AG04450 (cell line): ENCODE results near the gene EID3. TPM values are rescaled to one million over a fixed set of nuclear protein-coding genes. Genes with fewer than 3 reads are reported as not detected.

Experiments
- CTCF ChIA-PET: fragments of 300-600, 350-600 bp; formaldehyde crosslinking; extraction: SDS; loops from one replicate; lab custom pipeline; 2022; ENCODE audit warnings: antibody characterized with exemption, inconsistent platforms; lab: Charles Lee
- POLR2A ChIA-PET: fragments of 350-600 bp; formaldehyde crosslinking; extraction: SDS; loops from one replicate; lab custom pipeline; 2021; ENCODE audit warnings: antibody characterized with exemption, inconsistent platforms; lab: Yijun Ruan, JAX
- DNase-seq: peaks from one replicate; pipeline ENCODE4 v3.0.0-alpha.2; 2011; ENCODE audit warnings: low read depth, low spot score
- H3K27ac ChIP-seq: one replicate; pipeline ENCODE4 v1.5.1; 2012; ENCODE audit warnings: low read depth, low read length, control low read depth
- H3K27me3 ChIP-seq: one replicate; pipeline ENCODE4 v1.6.0; 2012; ENCODE audit warnings: low read length; ENCODE audit not compliant: control insufficient read depth, insufficient read depth
- H3K4me3 ChIP-seq: 2 replicates; pipeline ENCODE4 v1.5.1; 2011; ENCODE audit warnings: mild to moderate bottlenecking, low read depth, low read length, control low read depth
- H3K9me3 ChIP-seq: 2 replicates; pipeline ENCODE4 v1.5.1; 2012; ENCODE audit warnings: low read length; ENCODE audit not compliant: control insufficient read depth, insufficient read depth
- CTCF ChIP-seq: IDR thresholded peaks from 2 replicates; pipeline ENCODE4 v1.5.1; 2011; ENCODE audit warnings: low read depth, low read length, control low read depth, inconsistent platforms
- polyA plus RNA-seq: library from polyadenylated mRNA; depleted of rRNA; stranded (reverse); fragments of >200 nt; gene quantifications from 2 replicates; pipeline ENCODE4 v1.2.3, GENCODE V29; 2011

The EID3 gene
- polyA plus RNA-seq, 1 experiment = 2.5 TPM

DNA sequence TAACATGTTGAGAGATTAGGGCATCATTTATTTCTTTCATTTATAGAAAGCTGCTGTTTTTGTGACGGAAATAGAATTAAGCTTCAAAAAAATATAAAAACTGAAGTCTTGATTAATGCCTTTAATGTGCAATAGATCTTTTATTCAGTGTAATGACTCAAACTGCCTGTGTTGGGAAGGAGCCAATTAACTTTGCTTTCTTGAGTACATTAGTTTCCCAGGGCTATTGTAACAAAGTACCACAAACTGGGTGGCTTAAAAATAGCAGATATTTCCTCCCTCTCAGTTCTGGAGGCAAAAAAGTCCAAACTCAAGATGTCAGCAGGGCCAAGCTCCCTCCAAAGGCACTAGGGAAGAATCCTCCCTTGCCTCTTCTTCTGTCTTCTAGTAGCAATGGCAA is 36.6 kb downstream of the EID3 start:
- CTCF ChIA-PET = interaction anchor here (1.2 to 1.7 kb wide), 4 partner anchors 11 to 760 kb away, joined by 3 to 7 read pairs (median 3); no protein-coding TSS in a partner anchor
- no peaks in the 10 kb centered on the region for H3K9me3 ChIP-seq
- no peaks in the 10 kb centered on the region for H3K27me3 ChIP-seq
- POLR2A ChIA-PET = no interaction called here
- no peak for TF ChIP-seq CTCF
- DNase-seq = no peak
- H3K27ac ChIP-seq = peak overlapping the region; percentile 52
- H3K4me3 ChIP-seq = no peak overlapping the region

GRCh38 chr12:104340925-104341611 is 37.5 kb downstream of the EID3 start:
- CTCF ChIA-PET = interaction anchor here (0.7 to 1.4 kb wide), 2 partner anchors 17 to 27 kb away, joined by 3 read pairs; no protein-coding TSS in a partner anchor
- Histone ChIP-seq H3K27ac (no peak overlapping the region), H3K9me3 (no peaks in the 10 kb centered on the region), H3K27me3 (no peaks in the 10 kb centered on the region), H3K4me3 (no peak overlapping the region)
- POLR2A ChIA-PET = no interaction called here
- TF ChIP-seq CTCF = no peak
- DNase-seq = no peak

GRCh38 chr12:104342147-104342546 is 38.6 kb downstream of the EID3 start:
- ChIA-PET CTCF (no interaction called here), POLR2A (no interaction called here)
- H3K4me3 ChIP-seq = no peak overlapping the region
- H3K27me3 ChIP-seq = no peaks in the 10 kb centered on the region
- no peak for DNase-seq
- no peak for TF ChIP-seq CTCF
- H3K9me3 ChIP-seq = no peaks in the 10 kb centered on the region
- H3K27ac ChIP-seq = peak overlapping the region; percentile 21

DNA sequence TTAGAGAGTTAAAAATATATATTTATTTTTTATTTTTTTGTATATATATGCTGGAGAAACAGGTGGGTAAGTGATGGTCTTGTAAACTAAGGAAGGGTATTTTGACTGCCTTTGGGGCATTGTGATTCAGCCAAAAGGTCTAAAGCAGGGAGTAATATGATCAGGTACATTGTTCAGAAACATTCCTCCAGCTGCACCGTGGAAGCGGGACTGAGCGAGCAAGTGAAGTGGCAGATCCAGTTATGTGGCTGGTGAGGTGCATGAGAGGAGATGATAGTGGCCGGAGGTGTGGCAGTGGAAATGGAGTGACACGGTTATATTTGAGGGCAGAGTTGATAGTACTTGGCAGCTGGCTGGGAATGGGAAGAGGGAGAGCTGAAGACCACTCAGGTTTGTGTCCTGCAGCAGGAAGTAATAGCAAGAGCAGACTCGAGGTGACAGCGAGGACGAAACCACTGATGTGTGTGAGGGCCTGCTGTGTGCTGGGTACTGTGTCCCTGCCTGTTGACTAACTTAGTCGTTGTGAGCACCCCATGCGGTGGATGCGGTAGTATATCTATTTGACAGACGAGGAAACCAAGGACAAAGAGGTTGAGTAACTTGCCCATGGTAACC is 39.2 kb downstream of the EID3 start:
- H3K9me3 ChIP-seq = no peaks in the 10 kb centered on the region
- ChIA-PET CTCF (interaction anchor here (1.6 kb wide), 1 partner anchor 141 kb away, joined by 3 read pairs; no protein-coding TSS in a partner anchor), POLR2A (interaction anchor here (0.6 kb wide), 1 partner anchor 14 kb away, joined by 7 read pairs; no protein-coding TSS in a partner anchor)

More for the DNA sequence above, 39.2 kb downstream of the EID3 start:
- TF ChIP-seq CTCF = no peak
- no peaks in the 10 kb centered on the region for H3K27me3 ChIP-seq
- DNase-seq = no peak
- no peak overlapping the region for H3K4me3 ChIP-seq
- H3K27ac ChIP-seq = peak overlapping the region; percentile 21
